ENCODE measurements around the gene DSCAM. TPM values are rescaled to one million over a fixed set of nuclear protein-coding genes. Genes with fewer than 3 reads are reported as not detected.

DSCAM gene
- total RNA-seq, 1 donor from 2014 or later = 4.4 TPM

GRCh38 chr21:40282912-40283886 lies 563.8 kb downstream of the DSCAM start:
- no peak for TF ChIP-seq CTCF (IDR thresholded peaks at IDR 0.05; ENCODE audit: partially characterized antibody, unreplicated experiment)
- Mint-ChIP-seq H3K36me3 (ENCODE audit: unreplicated experiment) (no peaks in the 10 kb centered on the region), H3K27ac (ENCODE audit: unreplicated experiment) (no peak overlapping the region), H3K9me3 (ENCODE audit: unreplicated experiment) (no peaks in the 10 kb centered on the region), H3K4me3 (ENCODE audit: unreplicated experiment) (no peak overlapping the region), H3K27me3 (ENCODE audit: unreplicated experiment) (no peaks in the 10 kb centered on the region), H3K4me1 (ENCODE audit: low read depth, unreplicated experiment) (no peaks in the 10 kb centered on the region)
- no peak for DNase-seq

- Mint-ChIP-seq H3K9me3 (ENCODE audit: unreplicated experiment) (peaks cover 4% of the 10 kb centered on the region), H3K4me3 (ENCODE audit: unreplicated experiment) (no peak overlapping the region), H3K36me3 (ENCODE audit: unreplicated experiment) (no peaks in the 10 kb centered on the region), H3K4me1 (ENCODE audit: low read depth, unreplicated experiment) (no peaks in the 10 kb centered on the region), H3K27ac (ENCODE audit: unreplicated experiment) (no peak overlapping the region), H3K27me3 (ENCODE audit: unreplicated experiment) (no peaks in the 10 kb centered on the region)
- no peak for TF ChIP-seq CTCF (IDR thresholded peaks at IDR 0.05; ENCODE audit: partially characterized antibody, unreplicated experiment)
- DNase-seq = no peak
These were observed 568.6 kb downstream of the DSCAM start for GRCh38 chr21:40278345-40278744.

- Mint-ChIP-seq H3K4me3 (ENCODE audit: unreplicated experiment) (no peak overlapping the region), H3K27me3 (ENCODE audit: unreplicated experiment) (no peaks in the 10 kb centered on the region), H3K4me1 (ENCODE audit: low read depth, unreplicated experiment) (peaks cover 2% of the 10 kb centered on the region), H3K36me3 (ENCODE audit: unreplicated experiment) (no peaks in the 10 kb centered on the region), H3K9me3 (ENCODE audit: unreplicated experiment) (peaks cover 4% of the 10 kb centered on the region), H3K27ac (ENCODE audit: unreplicated experiment) (no peak overlapping the region)
- no peak for DNase-seq
- TF ChIP-seq CTCF (IDR thresholded peaks at IDR 0.05; ENCODE audit: partially characterized antibody, unreplicated experiment) = no peak
These were observed 571.0 kb downstream of the DSCAM start for GRCh38 chr21:40276001-40276400.

- H3K9me3 Mint-ChIP-seq (ENCODE audit: unreplicated experiment) = peaks cover 4% of the 10 kb centered on the region
- no peak for TF ChIP-seq CTCF (IDR thresholded peaks at IDR 0.05; ENCODE audit: partially characterized antibody, unreplicated experiment)
- H3K27ac Mint-ChIP-seq (ENCODE audit: unreplicated experiment) = no peak overlapping the region
- H3K27me3 Mint-ChIP-seq (ENCODE audit: unreplicated experiment) = no peaks in the 10 kb centered on the region
- peaks cover 10% of the 10 kb centered on the region for H3K4me1 Mint-ChIP-seq (ENCODE audit: low read depth, unreplicated experiment)
- H3K36me3 Mint-ChIP-seq (ENCODE audit: unreplicated experiment) = no peaks in the 10 kb centered on the region
- H3K4me3 Mint-ChIP-seq (ENCODE audit: unreplicated experiment) = no peak overlapping the region
- DNase-seq = no peak
These were observed 574.9 kb downstream of the DSCAM start for GRCh38 chr21:40272037-40272436.

- Mint-ChIP-seq H3K27me3 (ENCODE audit: unreplicated experiment) (no peaks in the 10 kb centered on the region), H3K36me3 (ENCODE audit: unreplicated experiment) (no peaks in the 10 kb centered on the region), H3K4me1 (ENCODE audit: low read depth, unreplicated experiment) (peaks cover 10% of the 10 kb centered on the region), H3K9me3 (ENCODE audit: unreplicated experiment) (peaks cover 4% of the 10 kb centered on the region), H3K27ac (ENCODE audit: unreplicated experiment) (no peak overlapping the region), H3K4me3 (ENCODE audit: unreplicated experiment) (no peak overlapping the region)
- TF ChIP-seq CTCF (IDR thresholded peaks at IDR 0.05; ENCODE audit: partially characterized antibody, unreplicated experiment) = no peak
- DNase-seq = no peak
These were observed 575.8 kb downstream of the DSCAM start for GRCh38 chr21:40271164-40271563.
